LNCaP clone FGC (cell line): ENCODE measurements around the gene HOXA4.

ENCODE experiments used
- DNase-seq: peaks from one replicate; pipeline ENCODE4 v3.0.0-alpha.2; 2011; ENCODE audit warnings: low read depth
- H3K4me3 ChIP-seq: 2 replicates; pipeline ENCODE4 v1.5.1; 2011; ENCODE audit warnings: mild to moderate bottlenecking, low read depth, low read length, control low read depth
- TF ChIP-seq, protein P1 (sequence below): IDR thresholded peaks from 2 replicates; pipeline ENCODE4 v1.5.1; 2012; ENCODE audit warnings: mild to moderate bottlenecking; ENCODE audit not compliant: control insufficient read depth, insufficient read depth; ENCODE audit errors: extremely low read depth

The HOXA4 gene

DNA sequence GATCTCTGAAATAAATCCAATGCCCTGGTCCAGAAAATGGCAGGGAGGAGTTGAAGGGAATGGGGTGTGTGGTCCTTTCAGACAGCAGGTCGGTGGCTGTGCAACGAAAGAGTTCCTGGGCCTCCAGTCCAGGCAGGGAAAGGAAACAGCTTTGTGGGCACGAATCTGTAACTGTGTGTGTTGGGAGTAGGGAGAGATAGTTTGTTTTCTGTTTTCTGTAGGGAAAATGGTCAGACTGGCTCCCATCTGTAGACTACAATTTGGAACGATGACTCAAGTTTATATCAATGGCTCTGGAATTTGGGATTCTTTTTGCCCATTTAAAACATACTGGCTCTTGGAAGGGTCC, 37.3 kb upstream of the HOXA4 start:
- TF ChIP-seq, protein P1, sequence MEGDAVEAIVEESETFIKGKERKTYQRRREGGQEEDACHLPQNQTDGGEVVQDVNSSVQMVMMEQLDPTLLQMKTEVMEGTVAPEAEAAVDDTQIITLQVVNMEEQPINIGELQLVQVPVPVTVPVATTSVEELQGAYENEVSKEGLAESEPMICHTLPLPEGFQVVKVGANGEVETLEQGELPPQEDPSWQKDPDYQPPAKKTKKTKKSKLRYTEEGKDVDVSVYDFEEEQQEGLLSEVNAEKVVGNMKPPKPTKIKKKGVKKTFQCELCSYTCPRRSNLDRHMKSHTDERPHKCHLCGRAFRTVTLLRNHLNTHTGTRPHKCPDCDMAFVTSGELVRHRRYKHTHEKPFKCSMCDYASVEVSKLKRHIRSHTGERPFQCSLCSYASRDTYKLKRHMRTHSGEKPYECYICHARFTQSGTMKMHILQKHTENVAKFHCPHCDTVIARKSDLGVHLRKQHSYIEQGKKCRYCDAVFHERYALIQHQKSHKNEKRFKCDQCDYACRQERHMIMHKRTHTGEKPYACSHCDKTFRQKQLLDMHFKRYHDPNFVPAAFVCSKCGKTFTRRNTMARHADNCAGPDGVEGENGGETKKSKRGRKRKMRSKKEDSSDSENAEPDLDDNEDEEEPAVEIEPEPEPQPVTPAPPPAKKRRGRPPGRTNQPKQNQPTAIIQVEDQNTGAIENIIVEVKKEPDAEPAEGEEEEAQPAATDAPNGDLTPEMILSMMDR: no peak
- H3K4me3 ChIP-seq: no peak overlapping the region
- DNase-seq: no peak

DNA sequence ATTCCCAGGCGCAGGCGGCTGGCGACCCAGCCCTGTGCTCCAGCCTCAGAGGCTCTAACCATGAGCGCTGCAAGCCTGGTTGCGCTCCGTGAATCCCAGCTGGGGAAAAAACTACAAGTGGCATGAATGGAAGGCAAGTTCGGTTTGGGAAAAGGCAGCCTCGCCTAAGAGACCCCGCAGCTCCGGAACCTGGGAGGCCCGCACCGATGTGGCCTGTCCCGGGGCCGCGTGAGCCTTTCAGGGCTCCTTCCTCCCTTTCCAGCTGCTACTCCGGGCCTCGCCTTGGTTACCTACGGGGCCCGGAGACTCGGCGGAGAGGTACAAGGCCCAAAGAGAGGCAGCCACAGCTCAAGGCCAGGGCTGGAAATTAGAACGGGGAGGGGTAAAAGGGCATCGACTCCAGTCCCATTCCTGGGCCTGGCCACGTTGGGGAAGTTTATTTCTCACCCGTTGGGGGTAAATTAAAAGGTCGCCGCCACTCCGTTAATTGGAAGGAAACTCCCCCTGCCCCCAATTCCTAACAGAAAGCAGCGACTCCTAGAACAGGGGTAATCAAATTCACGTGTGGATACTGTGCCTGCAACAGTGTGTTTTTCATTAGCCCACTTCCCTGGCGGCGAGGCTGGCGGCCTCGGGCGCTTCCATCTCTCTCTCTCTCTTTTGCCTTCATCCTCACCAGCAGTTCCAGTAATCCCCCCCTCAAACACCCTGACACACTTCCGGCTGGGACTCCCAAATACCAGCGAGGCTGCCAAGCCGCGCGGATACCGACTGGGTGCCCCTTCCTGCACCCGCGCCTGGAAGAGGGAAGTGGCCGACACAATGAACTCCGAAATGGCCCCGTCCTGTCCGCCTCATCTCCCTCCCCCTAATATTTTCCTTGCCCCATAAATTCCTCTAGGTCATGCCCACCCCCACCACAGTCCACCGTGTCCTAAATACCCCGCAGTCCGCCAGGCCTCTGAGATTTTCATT, 36.3 kb upstream of the HOXA4 start:
- DNase-seq: no peak
- TF ChIP-seq, protein P1: no peak
- no peak overlapping the region for H3K4me3 ChIP-seq

DNA sequence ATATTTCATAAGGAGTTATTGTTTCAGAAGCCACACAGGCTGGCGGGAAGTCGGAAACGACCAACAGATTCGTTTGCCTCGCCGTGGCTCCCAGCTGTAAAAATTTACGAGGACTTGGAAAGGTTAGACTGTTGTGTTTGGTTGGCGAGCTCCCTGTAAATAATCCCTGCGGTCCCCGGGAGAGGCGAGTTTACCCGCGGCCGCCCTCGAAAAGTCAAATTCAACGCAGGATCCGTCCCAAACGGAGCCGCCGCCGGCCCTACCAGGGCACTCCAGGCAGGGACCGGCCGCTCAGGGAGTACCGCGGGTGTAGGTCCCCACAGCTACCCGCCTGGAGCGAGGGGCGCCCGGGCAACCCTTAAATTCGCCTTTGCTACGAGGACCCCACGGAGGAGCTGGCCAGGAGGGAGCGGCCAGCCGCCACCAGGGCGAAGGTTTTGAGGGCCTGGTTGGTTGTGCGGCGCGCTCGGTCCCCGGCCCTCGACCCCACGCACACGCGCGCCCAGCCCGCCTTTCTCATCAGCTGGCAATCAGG, 35.5 kb upstream of the HOXA4 start:
- H3K4me3 ChIP-seq: peak overlapping the region; percentile 9; the same call in 1 of the 2 replicates
- TF ChIP-seq, protein P1: no peak

DNA sequence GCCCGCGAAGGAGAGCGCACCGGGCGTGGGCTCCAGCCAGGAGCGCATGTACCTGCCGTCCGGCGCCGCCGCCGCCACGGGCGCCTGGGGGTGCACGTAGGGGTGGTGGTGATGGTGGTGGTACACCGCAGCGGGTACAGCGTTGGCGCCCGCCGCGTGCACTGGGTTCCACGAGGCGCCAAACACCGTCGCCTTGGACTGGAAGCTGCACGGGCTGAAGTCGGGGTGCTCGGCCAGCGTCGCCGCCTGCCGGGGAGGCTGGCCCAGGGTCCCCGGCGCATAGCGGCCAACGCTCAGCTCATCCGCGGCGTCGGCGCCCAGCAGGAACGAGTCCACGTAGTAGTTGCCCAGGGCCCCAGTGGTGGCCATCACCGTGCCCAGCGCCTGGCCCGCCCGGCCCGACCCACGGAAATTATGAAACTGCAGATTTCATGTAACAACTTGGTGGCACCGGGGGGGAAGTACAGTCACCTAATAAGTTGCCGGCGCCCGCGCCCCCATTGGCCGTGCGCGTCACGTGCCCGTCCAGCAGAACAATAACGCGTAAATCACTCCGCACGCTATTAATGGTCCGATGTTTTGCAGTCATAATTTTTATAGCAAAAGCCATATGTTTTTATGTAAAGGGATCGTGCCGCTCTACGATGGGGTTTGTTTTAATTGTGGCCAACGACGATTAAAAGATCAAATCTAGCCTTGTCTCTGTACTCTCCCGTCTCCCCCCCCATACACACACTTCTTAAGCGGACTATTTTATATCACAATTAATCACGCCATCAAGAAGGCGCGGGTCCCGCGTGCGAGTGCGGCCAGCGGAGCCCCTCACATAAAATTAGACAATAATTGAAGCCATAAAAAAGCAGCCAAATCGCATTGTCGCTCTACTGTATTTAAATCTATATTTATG, 34.8 kb upstream of the HOXA4 start, which contains the start of gene HOXA9:
Gene HOXA9 (minus strand): TSS at position 449 of the 907 bp plus-strand sequence. CDS start 80 bp downstream, at position 369.
- H3K4me3 ChIP-seq: peak within 1 kb of the TSS; percentile 9; the same call in 1 of the 2 replicates
- DNase-seq: no peak

More for the DNA sequence above, 35.5 kb upstream of the HOXA4 start:
- no peak for DNase-seq

DNA sequence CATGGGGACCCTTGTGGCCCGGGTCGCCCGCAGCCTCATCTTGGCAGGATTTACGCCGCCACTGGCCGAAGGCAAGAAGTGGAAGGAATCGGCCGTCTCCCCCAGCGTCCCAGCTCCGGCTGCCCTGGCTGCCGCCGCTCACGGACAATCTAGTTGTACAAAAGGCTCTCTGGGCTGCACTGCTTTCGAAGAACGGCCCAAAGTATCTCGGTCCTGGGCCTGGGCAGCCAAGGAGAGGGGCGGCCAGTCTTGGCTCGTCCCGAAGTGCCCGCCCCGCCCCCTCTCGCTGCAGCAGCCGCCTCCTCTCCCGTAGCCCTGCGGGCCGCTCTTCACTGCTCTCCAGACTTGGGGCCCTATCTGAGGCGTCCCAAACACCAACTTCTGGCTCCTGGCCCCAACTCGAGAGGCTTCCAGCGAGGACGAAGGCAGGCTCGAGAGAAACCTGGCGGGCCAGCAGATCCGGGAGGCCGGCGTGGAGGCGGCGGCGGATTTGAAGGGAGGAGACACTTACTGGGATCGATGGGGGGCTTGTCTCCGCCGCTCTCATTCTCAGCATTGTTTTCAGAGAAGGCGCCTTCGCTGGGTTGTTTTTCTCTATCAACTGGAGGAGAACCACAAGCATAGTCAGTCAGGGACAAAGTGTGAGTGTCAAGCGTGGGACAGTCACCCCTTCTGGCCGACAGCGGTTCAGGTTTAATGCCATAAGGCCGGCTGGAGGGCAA, 34.0 kb upstream of the HOXA4 start:
- TF ChIP-seq, protein P1: no peak
- DNase-seq: no peak
- H3K4me3 ChIP-seq: no peak overlapping the region

More for the DNA sequence above, 34.8 kb upstream of the HOXA4 start, which contains the start of gene HOXA9:
- TF ChIP-seq, protein P1: no peak

DNA sequence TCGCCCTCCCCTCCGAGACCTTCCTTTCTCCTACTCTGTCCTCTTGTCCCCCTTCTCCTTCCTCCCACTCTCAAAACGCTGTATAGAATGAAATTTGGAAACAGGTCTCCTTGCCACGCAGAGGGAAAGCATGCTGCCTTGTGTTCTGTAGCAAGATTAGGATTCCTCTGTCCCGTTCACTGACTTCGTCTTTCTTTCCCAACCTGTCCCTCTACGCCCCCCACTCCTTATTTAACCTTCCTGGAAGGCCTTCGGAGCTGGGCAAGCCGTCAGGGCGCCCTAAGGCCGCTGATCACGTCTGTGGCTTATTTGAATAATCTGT, 33.4 kb upstream of the HOXA4 start:
- TF ChIP-seq, protein P1: no peak
- no peak for DNase-seq
- no peak overlapping the region for H3K4me3 ChIP-seq
